Measurements from ENCODE around the gene TF.

TF gene

DNA sequence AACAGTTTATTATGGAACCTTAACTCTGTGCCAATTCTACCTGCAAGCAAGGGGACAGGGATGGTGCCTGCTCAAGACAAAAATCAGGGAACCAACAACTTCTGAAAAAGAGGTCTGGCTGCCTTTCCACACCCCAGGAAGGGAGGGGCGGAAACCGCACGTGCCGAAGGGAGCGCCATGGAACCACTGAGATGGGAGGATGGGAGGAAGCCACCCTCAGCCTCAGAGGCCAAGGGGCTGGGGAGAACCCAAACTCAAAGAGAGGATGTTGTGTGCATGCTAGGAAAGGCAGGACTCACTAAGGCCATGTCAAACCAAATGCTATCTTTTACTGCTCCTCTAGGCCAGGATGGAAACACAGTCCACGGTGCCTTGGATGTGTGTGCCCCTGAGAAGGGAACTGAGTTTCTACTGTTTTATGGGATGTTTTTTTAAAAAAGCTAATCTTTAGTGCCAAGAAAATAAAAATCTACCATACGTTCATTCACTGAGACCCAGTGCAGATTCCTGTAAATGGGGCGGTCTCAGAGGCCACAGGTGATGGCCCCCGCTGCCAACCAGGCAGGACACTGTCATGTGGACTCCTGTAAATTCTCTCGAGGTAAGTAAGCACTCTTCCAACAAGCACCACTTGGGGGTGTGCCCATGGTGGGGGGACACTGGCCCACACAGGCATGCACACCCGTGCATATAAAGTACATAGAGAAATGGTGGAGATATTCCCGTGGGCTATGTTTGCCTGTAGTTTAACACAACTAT lies 80.0 kb downstream of the TF start:
- Histone ChIP-seq H3K23ac (ENCODE audit: low read length in 2 of 2) (no peak overlapping the region), H2BK15ac (ENCODE audit: low read depth, poor library complexity, severe bottlenecking) (no peak overlapping the region), H3K36me3 (ENCODE audit: control insufficient read depth in 1 of 2, insufficient read depth in 2 of 2, low read depth in 1 of 2, low read length in 2 of 2) (peaks cover 28 to 53% of the 10 kb centered on the region in 2 experiments), H3K14ac (ENCODE audit: low read length in 2 of 2) (no peak overlapping the region), H2BK12ac (ENCODE audit: low read length in 2 of 2) (no peak overlapping the region), H3K27me3 (ENCODE audit: control insufficient read depth in 1 of 2, insufficient read depth in 1 of 2, low read length in 2 of 2) (peaks cover 0 to 8% of the 10 kb centered on the region in 2 experiments), H3K18ac (ENCODE audit: low read depth in 1 of 2, low read length in 2 of 2) (no peak overlapping the region), H3K9ac (ENCODE audit: low read length) (no peak overlapping the region), H3K9me3 (ENCODE audit: control insufficient read depth, low read length) (no peaks in the 10 kb centered on the region), H3K79me1 (replicated peaks; ENCODE audit: low read length, poor library complexity, severe bottlenecking) (peaks cover 5% of the 10 kb centered on the region), H2BK120ac (ENCODE audit: low read depth, low read length) (no peak overlapping the region), H2BK5ac (ENCODE audit: low read depth, low read length, poor library complexity, severe bottlenecking) (no peak overlapping the region), H3K4me2 (ENCODE audit: low read length, poor library complexity, severe bottlenecking) (no peak overlapping the region), H3K4me3 (ENCODE audit: insufficient read depth in 1 of 2, low read depth in 1 of 2, low read length in 2 of 2) (no peak overlapping the region), H2AFZ (ENCODE audit: low read depth, low read length) (no peak overlapping the region), H4K8ac (ENCODE audit: low read length) (no peak overlapping the region), H2AK5ac (ENCODE audit: low read length, severe bottlenecking) (no peak overlapping the region), H3K27ac (ENCODE audit: low read length, poor library complexity, severe bottlenecking) (no peak overlapping the region), H3K4me1 (ENCODE audit: control insufficient read depth, insufficient read depth, low read depth, low read length) (peaks cover 7% of the 10 kb centered on the region), H3K4ac (ENCODE audit: low read depth in 1 of 2, low read length in 2 of 2) (no peak overlapping the region), H4K91ac (ENCODE audit: low read length) (no peak overlapping the region)
- 93% methylated on average over 10 of the region's 12 CpGs for WGBS
- no peak for DNase-seq

- Histone ChIP-seq H3K4me1 (ENCODE audit: control insufficient read depth, insufficient read depth, low read depth, low read length) (peaks cover 3% of the 10 kb centered on the region), H3K9ac (ENCODE audit: low read length) (no peak overlapping the region), H3K14ac (ENCODE audit: low read length in 2 of 2) (no peak overlapping the region), H2AFZ (ENCODE audit: low read depth, low read length) (no peak overlapping the region), H3K4me3 (ENCODE audit: insufficient read depth in 1 of 2, low read depth in 1 of 2, low read length in 2 of 2) (no peak overlapping the region), H3K27ac (ENCODE audit: low read length, poor library complexity, severe bottlenecking) (no peak overlapping the region), H3K4me2 (ENCODE audit: low read length, poor library complexity, severe bottlenecking) (no peak overlapping the region), H3K18ac (ENCODE audit: low read depth in 1 of 2, low read length in 2 of 2) (no peak overlapping the region), H2BK15ac (ENCODE audit: low read depth, poor library complexity, severe bottlenecking) (no peak overlapping the region), H3K79me1 (replicated peaks; ENCODE audit: low read length, poor library complexity, severe bottlenecking) (peaks cover 5% of the 10 kb centered on the region), H3K23ac (ENCODE audit: low read length in 2 of 2) (no peak overlapping the region), H3K27me3 (ENCODE audit: control insufficient read depth in 1 of 2, insufficient read depth in 1 of 2, low read length in 2 of 2) (peaks cover 0 to 8% of the 10 kb centered on the region in 2 experiments), H3K36me3 (ENCODE audit: control insufficient read depth in 1 of 2, insufficient read depth in 2 of 2, low read depth in 1 of 2, low read length in 2 of 2) (peaks cover 24 to 45% of the 10 kb centered on the region in 2 experiments), H4K91ac (ENCODE audit: low read length) (no peak overlapping the region), H4K8ac (ENCODE audit: low read length) (no peak overlapping the region), H2BK120ac (ENCODE audit: low read depth, low read length) (no peak overlapping the region), H2AK5ac (ENCODE audit: low read length, severe bottlenecking) (no peak overlapping the region), H3K4ac (ENCODE audit: low read depth in 1 of 2, low read length in 2 of 2) (no peak overlapping the region), H2BK5ac (ENCODE audit: low read depth, low read length, poor library complexity, severe bottlenecking) (no peak overlapping the region), H3K9me3 (ENCODE audit: control insufficient read depth, low read length) (no peaks in the 10 kb centered on the region), H2BK12ac (ENCODE audit: low read length in 2 of 2) (no peak overlapping the region)
- 100% methylated on average over 1 of the region's 1 CpG for WGBS
- DNase-seq = no peak
These were observed 80.9 kb downstream of the TF start for GRCh38 chr3:133827136-133827535.

- no peak overlapping the region for H2AK5ac ChIP-seq (ENCODE audit: low read length, severe bottlenecking)
- no peak overlapping the region for H3K23ac ChIP-seq (ENCODE audit: low read length in 2 of 2)
- H3K27ac ChIP-seq (ENCODE audit: low read length, poor library complexity, severe bottlenecking) = no peak overlapping the region
- DNase-seq = no peak
- no peak overlapping the region for H2BK12ac ChIP-seq (ENCODE audit: low read length in 2 of 2)
- peaks cover 0 to 8% of the 10 kb centered on the region in 2 experiments for H3K27me3 ChIP-seq (ENCODE audit: control insufficient read depth in 1 of 2, insufficient read depth in 1 of 2, low read length in 2 of 2)
- H3K36me3 ChIP-seq (ENCODE audit: control insufficient read depth in 1 of 2, insufficient read depth in 2 of 2, low read depth in 1 of 2, low read length in 2 of 2) = peaks cover 21 to 40% of the 10 kb centered on the region in 2 experiments
- H3K4ac ChIP-seq (ENCODE audit: low read depth in 1 of 2, low read length in 2 of 2) = no peak overlapping the region
- H2AFZ ChIP-seq (ENCODE audit: low read depth, low read length) = no peak overlapping the region
- no peak overlapping the region for H2BK5ac ChIP-seq (ENCODE audit: low read depth, low read length, poor library complexity, severe bottlenecking)
- H3K4me1 ChIP-seq (ENCODE audit: control insufficient read depth, insufficient read depth, low read depth, low read length) = no peaks in the 10 kb centered on the region
- H3K4me2 ChIP-seq (ENCODE audit: low read length, poor library complexity, severe bottlenecking) = no peak overlapping the region
- no peak overlapping the region for H3K14ac ChIP-seq (ENCODE audit: low read length in 2 of 2)
- H2BK15ac ChIP-seq (ENCODE audit: low read depth, poor library complexity, severe bottlenecking) = no peak overlapping the region
- no peak overlapping the region for H3K4me3 ChIP-seq (ENCODE audit: insufficient read depth in 1 of 2, low read depth in 1 of 2, low read length in 2 of 2)
- H4K91ac ChIP-seq (ENCODE audit: low read length) = no peak overlapping the region
- H3K9ac ChIP-seq (ENCODE audit: low read length) = no peak overlapping the region
- WGBS = 100% methylated on average over 2 of the region's 4 CpGs
- H2BK120ac ChIP-seq (ENCODE audit: low read depth, low read length) = no peak overlapping the region
- no peak overlapping the region for H3K18ac ChIP-seq (ENCODE audit: low read depth in 1 of 2, low read length in 2 of 2)
- H3K9me3 ChIP-seq (ENCODE audit: control insufficient read depth, low read length) = no peaks in the 10 kb centered on the region
- H4K8ac ChIP-seq (ENCODE audit: low read length) = no peak overlapping the region
- peaks cover 2% of the 10 kb centered on the region for H3K79me1 ChIP-seq (replicated peaks; ENCODE audit: low read length, poor library complexity, severe bottlenecking)
These were observed 81.5 kb downstream of the TF start for GRCh38 chr3:133827684-133828083.

DNA sequence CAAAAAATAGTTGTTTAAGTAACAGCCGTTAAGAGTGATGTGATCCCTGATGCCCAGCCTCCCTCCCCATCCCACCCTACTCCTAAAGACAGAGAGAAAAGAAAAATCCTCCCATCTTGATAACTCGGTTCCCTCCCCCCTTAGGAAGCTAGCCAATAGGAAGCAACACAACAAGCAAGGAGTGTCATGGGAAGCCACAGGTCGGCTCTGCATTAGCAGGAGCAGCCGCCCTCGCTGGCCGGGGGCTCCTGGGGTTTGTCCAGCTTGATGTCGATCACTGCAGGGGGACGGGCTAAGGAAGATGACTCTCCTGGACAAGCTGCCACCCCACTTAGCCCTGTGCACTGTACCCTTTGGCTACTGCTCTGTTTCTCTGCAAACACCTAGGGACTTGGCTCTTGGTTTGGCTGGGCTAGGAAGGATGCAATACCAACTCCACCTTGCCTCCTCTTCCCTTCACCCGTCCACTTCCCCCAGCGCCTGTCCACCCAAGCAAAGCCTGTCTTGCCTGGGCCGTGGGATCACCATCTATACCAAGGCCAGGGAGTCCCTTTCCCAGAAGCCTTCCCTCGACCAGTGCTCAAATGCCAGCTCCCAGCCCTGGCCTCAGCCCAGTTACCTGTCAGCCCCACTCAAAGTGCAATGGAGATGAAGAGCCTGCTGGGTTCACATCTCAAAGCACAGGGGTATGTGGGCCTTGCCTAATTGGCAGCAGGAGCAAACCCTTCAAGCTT lies 82.5 kb downstream of the TF start:
- peaks cover 2% of the 10 kb centered on the region for H3K4me1 ChIP-seq (ENCODE audit: control insufficient read depth, insufficient read depth, low read depth, low read length)
- no peak overlapping the region for H2AK5ac ChIP-seq (ENCODE audit: low read length, severe bottlenecking)
- no peak overlapping the region for H3K23ac ChIP-seq (ENCODE audit: low read length in 2 of 2)
- H2BK5ac ChIP-seq (ENCODE audit: low read depth, low read length, poor library complexity, severe bottlenecking) = no peak overlapping the region
- 79% methylated on average over 11 of the region's 12 CpGs for WGBS
- no peak overlapping the region for H3K18ac ChIP-seq (ENCODE audit: low read depth in 1 of 2, low read length in 2 of 2)
- H3K9ac ChIP-seq (ENCODE audit: low read length) = no peak overlapping the region
- no peak overlapping the region for H3K4ac ChIP-seq (ENCODE audit: low read depth in 1 of 2, low read length in 2 of 2)
- H3K14ac ChIP-seq (ENCODE audit: low read length in 2 of 2) = no peak overlapping the region
- no peak overlapping the region for H4K8ac ChIP-seq (ENCODE audit: low read length)
- H2BK12ac ChIP-seq (ENCODE audit: low read length in 2 of 2) = no peak overlapping the region
- H3K79me1 ChIP-seq (replicated peaks; ENCODE audit: low read length, poor library complexity, severe bottlenecking) = no peaks in the 10 kb centered on the region
- H2AFZ ChIP-seq (ENCODE audit: low read depth, low read length) = peak overlapping the region; percentile 5
- peaks cover 14 to 34% of the 10 kb centered on the region in 2 experiments for H3K36me3 ChIP-seq (ENCODE audit: control insufficient read depth in 1 of 2, insufficient read depth in 2 of 2, low read depth in 1 of 2, low read length in 2 of 2)
- H2BK120ac ChIP-seq (ENCODE audit: low read depth, low read length) = no peak overlapping the region
- DNase-seq = no peak
- H2BK15ac ChIP-seq (ENCODE audit: low read depth, poor library complexity, severe bottlenecking) = no peak overlapping the region
- H3K4me2 ChIP-seq (ENCODE audit: low read length, poor library complexity, severe bottlenecking) = no peak overlapping the region
- H3K27me3 ChIP-seq (ENCODE audit: control insufficient read depth in 1 of 2, insufficient read depth in 1 of 2, low read length in 2 of 2) = peaks cover 0 to 8% of the 10 kb centered on the region in 2 experiments
- H3K27ac ChIP-seq (ENCODE audit: low read length, poor library complexity, severe bottlenecking) = no peak overlapping the region
- no peak overlapping the region for H3K4me3 ChIP-seq (ENCODE audit: insufficient read depth in 1 of 2, low read depth in 1 of 2, low read length in 2 of 2)
- H3K9me3 ChIP-seq (ENCODE audit: control insufficient read depth, low read length) = no peaks in the 10 kb centered on the region
- H4K91ac ChIP-seq (ENCODE audit: low read length) = no peak overlapping the region

Data from mesenchymal stem cell (in vitro differentiated cells and primary cell).